Stimulated activated CD8-positive, alpha-beta memory T cell treated with anti-CD3 and anti-CD28 coated beads, Interleukin-7, amount 100 ng/mL, for 24 hours (primary cell): ENCODE data around the gene RAD51AP1.

Source experiments
- DNase-seq: peaks from one replicate; pipeline ENCODE4 v3.0.0-alpha.2; 2020; ENCODE audit warnings: low read depth

RAD51AP1 gene

DNA sequence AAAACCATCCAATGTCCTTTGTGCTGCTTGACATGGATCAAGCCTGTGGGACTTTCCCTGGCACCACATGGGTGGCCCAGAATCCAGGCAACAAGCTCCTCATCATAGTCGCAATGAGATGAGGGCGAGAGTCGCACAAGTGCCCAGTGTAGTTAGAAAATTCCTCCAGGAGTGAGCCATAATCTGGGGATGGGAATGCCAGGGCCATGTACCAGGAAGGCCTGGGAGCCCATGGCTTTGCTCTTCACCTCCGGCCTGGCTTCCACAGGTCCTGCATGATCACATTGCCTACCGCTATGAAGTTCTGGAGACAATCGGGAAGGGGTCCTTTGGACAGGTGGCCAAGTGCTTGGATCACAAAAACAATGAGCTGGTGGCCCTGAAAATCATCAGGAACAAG lies 57.2 kb downstream of the RAD51AP1 start:
- no peak for DNase-seq

DNA sequence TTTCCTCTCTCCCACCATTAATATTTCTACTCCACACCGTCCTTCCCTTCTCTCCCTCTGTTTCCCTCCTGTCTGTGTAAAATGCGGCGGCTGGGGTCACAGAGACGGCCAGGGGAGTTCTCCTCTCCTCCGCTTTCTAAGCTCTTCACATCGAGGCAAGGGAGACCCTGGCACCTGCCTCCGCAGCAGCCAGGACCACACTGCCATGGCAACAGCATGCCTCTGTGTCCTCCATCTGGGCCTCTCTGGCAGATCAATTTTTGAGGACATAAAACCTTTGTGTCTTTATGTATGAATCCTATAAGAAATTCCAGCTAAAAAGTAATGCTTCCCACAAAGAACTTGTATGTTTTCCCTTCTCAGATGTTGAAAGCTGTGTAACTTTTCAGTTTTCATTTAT lies 64.7 kb downstream of the RAD51AP1 start:
- no peak for DNase-seq

DNA sequence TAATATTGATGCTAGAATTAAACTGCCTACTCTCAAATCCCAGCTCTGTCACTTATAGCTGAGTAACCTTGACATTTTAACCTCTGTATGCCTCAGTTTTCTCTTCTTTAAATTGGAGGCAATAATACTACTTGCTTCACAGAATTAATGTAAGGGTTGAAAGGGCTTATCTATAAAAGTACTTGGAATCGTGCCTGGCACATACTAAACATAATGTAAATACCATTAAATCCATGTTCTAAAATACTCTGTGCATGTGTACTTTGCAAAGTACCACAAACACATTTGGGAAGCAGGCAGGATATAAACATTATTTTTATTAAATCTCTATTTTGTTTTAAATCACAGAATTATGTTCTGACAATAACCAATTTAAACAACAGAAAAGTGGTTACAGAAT lies 65.3 kb downstream of the RAD51AP1 start:
- no peak for DNase-seq

DNA sequence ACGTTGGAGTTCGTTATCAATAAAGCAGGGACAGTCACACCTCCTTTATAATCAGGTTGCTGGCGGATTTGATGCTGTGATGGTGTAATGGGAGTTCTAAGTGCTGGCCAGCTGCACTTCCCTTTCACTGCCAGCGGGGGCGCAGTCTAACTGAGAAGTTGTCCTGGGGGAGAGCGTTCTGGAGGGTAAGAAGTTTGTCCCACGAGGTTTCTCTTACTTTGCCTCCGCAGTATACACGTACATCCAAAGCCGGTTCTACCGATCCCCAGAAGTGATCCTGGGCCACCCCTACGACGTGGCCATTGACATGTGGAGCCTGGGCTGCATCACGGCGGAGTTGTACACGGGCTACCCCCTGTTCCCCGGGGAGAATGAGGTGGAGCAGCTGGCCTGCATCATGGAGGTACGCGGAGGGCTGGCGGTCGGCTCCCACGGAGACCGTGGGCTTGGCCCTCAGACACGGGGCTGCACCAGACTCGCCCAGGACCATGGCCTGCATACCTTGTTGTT lies 66.0 kb downstream of the RAD51AP1 start:
- DNase-seq: peak; percentile 54

DNA sequence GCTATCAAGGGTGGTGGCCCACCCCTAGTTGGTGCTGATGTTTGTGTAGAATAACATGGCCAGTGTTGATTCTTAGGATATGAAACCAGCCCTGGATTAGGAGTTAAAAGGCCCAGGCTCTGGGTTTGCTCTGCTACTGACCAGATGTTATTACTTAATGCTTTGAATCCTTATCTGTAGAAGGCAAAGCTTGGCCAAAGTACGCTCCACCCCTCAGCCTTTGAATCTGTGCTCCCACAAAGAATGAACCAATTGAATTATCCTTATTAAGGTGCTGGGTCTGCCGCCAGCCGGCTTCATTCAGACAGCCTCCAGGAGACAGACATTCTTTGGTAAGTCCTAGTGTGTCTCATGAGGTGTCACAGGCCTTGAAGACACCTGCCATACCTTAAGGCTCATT lies 68.4 kb downstream of the RAD51AP1 start:
- DNase-seq: no peak

DNA sequence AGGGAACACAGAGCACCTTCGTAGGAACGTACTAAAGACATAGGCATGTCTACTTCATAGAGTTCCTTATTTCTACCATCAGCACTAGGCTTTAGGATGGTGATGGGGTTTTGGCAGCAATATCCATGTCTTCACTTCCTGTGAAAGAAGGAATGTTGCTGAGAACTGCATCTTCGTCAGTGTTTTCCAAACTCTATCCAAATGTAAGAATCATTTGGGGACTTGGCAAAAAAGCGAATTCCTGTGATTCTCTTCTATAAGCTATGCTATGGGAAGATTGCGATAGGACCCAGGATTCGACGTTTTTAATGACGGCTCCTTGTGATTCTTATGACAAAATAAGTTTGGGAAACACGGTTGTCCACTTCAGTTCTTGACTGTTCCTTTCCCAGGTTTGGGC lies 70.4 kb downstream of the RAD51AP1 start:
- DNase-seq: no peak
